Endothelial cell of umbilical vein (primary cell): ENCODE results near the gene NFIA. TPM values are rescaled to one million over a fixed set of nuclear protein-coding genes. Genes with fewer than 3 reads are reported as not detected.

Source experiments
- BruUV-seq: library from RNA; stranded (reverse); fragments of 400-500 nt; replicated peaks from 2 replicates; lab custom pipeline; 2021; lab: Mats Ljungman, UMichigan
- CTCF ChIA-PET: fragments of 300-600, 350-600 bp; sonication (Branson Sonifier 250); formaldehyde crosslinking; loops from one replicate; lab custom pipeline; 2021; ENCODE audit warnings: antibody characterized with exemption, inconsistent platforms; lab: Charles Lee
- POLR2A ChIA-PET: fragments of 300-600, 350-600 bp; sonication (Branson Sonifier 250); formaldehyde crosslinking; loops from one replicate; lab custom pipeline; 2021; ENCODE audit warnings: antibody characterized with exemption, inconsistent platforms; lab: Charles Lee
- DNase-seq: peaks from one replicate; pipeline ENCODE4 v3.0.0-alpha.2; 2011; ENCODE audit warnings: low read depth, low spot score
- FAIRE-seq: peaks from 2 replicates; lab custom pipeline; 2011; peaks lifted over from hg19 to GRCh38; lab: Jason Lieb, UNC
- H2AFZ ChIP-seq: 2 replicates; pipeline ENCODE4 v1.6.0; 2012; ENCODE audit warnings: low read depth, low read length, control low read depth, inconsistent platforms
- H3K27ac ChIP-seq: 2 replicates; pipeline ENCODE4 v1.5.1; 2011; ENCODE audit warnings: low read depth, mild to moderate bottlenecking, control low read depth, low read length, moderate library complexity; ENCODE audit not compliant: insufficient read depth
- H3K27me3 ChIP-seq, 2 experiments: 2 replicates each; pipeline versions ENCODE4 v1.6.0 to v1.6.1; 2011; ENCODE audit warnings: low read length in 2 of 2, mixed read lengths in 1 of 2; ENCODE audit not compliant: control insufficient read depth in 2 of 2, insufficient read depth in 2 of 2
- H3K36me3 ChIP-seq, 2 experiments: 2 replicates in 1 of 2; 3 replicates in 1 of 2; pipeline ENCODE4 v1.5.1; 2011; ENCODE audit warnings: low read length in 2 of 2, mild to moderate bottlenecking in 1 of 2, moderate library complexity in 1 of 2; ENCODE audit not compliant: control insufficient read depth in 2 of 2, insufficient read depth in 2 of 2; ENCODE audit errors: extremely low read depth in 1 of 2
- H3K4me1 ChIP-seq: 3 replicates; pipeline ENCODE4 v1.5.1; 2011; ENCODE audit warnings: mild to moderate bottlenecking, low read length; ENCODE audit not compliant: control insufficient read depth, insufficient read depth; ENCODE audit errors: extremely low read depth
- H3K4me2 ChIP-seq: 2 replicates; pipeline ENCODE4 v1.6.1; 2011; ENCODE audit warnings: low read length, control low read depth, mixed read lengths; ENCODE audit not compliant: insufficient read depth
- H3K4me3 ChIP-seq, 3 experiments: fragments of 200-600 bp in 1 of 3; sonication (generic), shearing (Covaris generic) in 1 of 3; replicated peaks in 1 of 3; 2 replicates each; pipeline ENCODE4 v1.5.1; 2011 to 2016; ENCODE audit warnings: control low read depth in 3 of 3, low read length in 3 of 3, mild to moderate bottlenecking in 2 of 3, inconsistent platforms in 1 of 3, low read depth in 1 of 3, moderate library complexity in 1 of 3; ENCODE audit not compliant: insufficient read depth in 1 of 3
- H3K79me2 ChIP-seq: 2 replicates; pipeline ENCODE4 v1.6.0; 2012; ENCODE audit warnings: low read length, inconsistent platforms; ENCODE audit not compliant: control insufficient read depth, insufficient read depth
- H3K9ac ChIP-seq: replicated peaks from 2 replicates; pipeline ENCODE3; 2011; ENCODE audit warnings: low read length, control low read depth; ENCODE audit not compliant: insufficient read depth; ENCODE audit errors: extremely low read depth
- H3K9me1 ChIP-seq: replicated peaks from 3 replicates; pipeline ENCODE4 v1.6.0; 2011; ENCODE audit warnings: mild to moderate bottlenecking, low read length; ENCODE audit not compliant: control insufficient read depth, insufficient read depth; ENCODE audit errors: extremely low read depth
- H3K9me3 ChIP-seq: replicated peaks from 2 replicates; pipeline ENCODE4 v1.5.1; 2012; ENCODE audit warnings: low read length, inconsistent platforms; ENCODE audit not compliant: control insufficient read depth, insufficient read depth
- H4K20me1 ChIP-seq: replicated peaks from 2 replicates; pipeline ENCODE3; 2011; ENCODE audit warnings: mild to moderate bottlenecking, low read length; ENCODE audit not compliant: control insufficient read depth, insufficient read depth; ENCODE audit errors: extremely low read depth
- EZH2 ChIP-seq: IDR thresholded peaks from 2 replicates; pipeline ENCODE4 v1.6.1; 2012; ENCODE audit warnings: borderline replicate concordance, low read depth, mild to moderate bottlenecking, moderate library complexity, low read length, inconsistent platforms; ENCODE audit not compliant: severe bottlenecking
- FOS ChIP-seq: IDR thresholded peaks from 2 replicates; pipeline ENCODE4 v1.6.1; 2011; ENCODE audit warnings: mild to moderate bottlenecking, low read length, moderate library complexity, borderline replicate concordance; ENCODE audit not compliant: insufficient read depth
- GATA2 ChIP-seq: IDR thresholded peaks from 2 replicates; pipeline ENCODE4 v1.7.0; 2011; ENCODE audit warnings: low read depth, mild to moderate bottlenecking, moderate library complexity, mixed read lengths, low read length; ENCODE audit not compliant: insufficient read length, insufficient read depth
- JUN ChIP-seq: IDR thresholded peaks from 2 replicates; pipeline ENCODE4 v1.6.1; 2011; ENCODE audit warnings: borderline replicate concordance, low read depth; ENCODE audit not compliant: insufficient read length, insufficient read depth
- MYC ChIP-seq: IDR thresholded peaks from one replicate; pipeline ENCODE4 v1.6.1; 2011; ENCODE audit warnings: mild to moderate bottlenecking, low read depth, low read length
- POLR2A ChIP-seq: IDR thresholded peaks from 2 replicates; pipeline ENCODE4 v1.6.1; 2012; ENCODE audit warnings: low read depth, mild to moderate bottlenecking, control low read depth, low read length
- POLR2AphosphoS5 ChIP-seq: IDR thresholded peaks from 2 replicates; pipeline ENCODE4 v1.6.1; 2012; ENCODE audit warnings: low read depth, mild to moderate bottlenecking, control low read depth, low read length, moderate library complexity; ENCODE audit not compliant: insufficient read depth
- dilution Hi-C: fragments of 300-500 bp; cut with MboI; formaldehyde crosslinking; loops from one replicate; pipeline ENCODE4 v1.15.0; 2019; ENCODE audit warnings: low sequenced_read_pairs; ENCODE audit not compliant: extremely low pct_ligation_motif_present
- intact Hi-C: fragments of 100-400 bp; cut with micrococcal nuclease; formaldehyde crosslinking; loops from one replicate; pipeline ENCODE4 v1.10.0; 2022
- polyA plus RNA-seq, 4 experiments: library from polyadenylated mRNA; depleted of rRNA in 3 of 4; stranded (reverse) in 3 of 4; unstranded in 1 of 4; fragments of >200 nt; gene quantifications; 2 replicates each; pipeline versions ENCODE4 v1.2.1 to v1.2.3, GENCODE V29; 2011 to 2012; ENCODE audit warnings: missing spikeins in 1 of 4
- total RNA-seq: library from RNA; stranded (reverse); gene quantifications from 2 replicates; pipeline ENCODE4 v1.2.3, GENCODE V29; 2021
- TF ChIP-seq, protein P1 (sequence below), 2 donors: IDR thresholded peaks; 1 replicate in 1 of 2; 2 replicates in 1 of 2; pipeline ENCODE4 v1.5.1; 2011; ENCODE audit warnings: low read length in 2 of 2, mild to moderate bottlenecking in 2 of 2, moderate library complexity in 2 of 2, control low read depth in 1 of 2, inconsistent platforms in 1 of 2, low read depth in 1 of 2; ENCODE audit not compliant: insufficient read depth in 1 of 2; ENCODE audit errors: extremely low read depth in 1 of 2
- TF ChIP-seq, protein P2 (sequence below): IDR thresholded peaks from 2 replicates; pipeline ENCODE4 v1.6.1; 2011; ENCODE audit not compliant: insufficient read depth, insufficient read length

Gene NFIA
- total and polyA plus RNA-seq, 2 donors (not counting 3 experiments of a cell fraction or from before 2014, with no cell fraction given), result 25.5 to 47.0 TPM

DNA sequence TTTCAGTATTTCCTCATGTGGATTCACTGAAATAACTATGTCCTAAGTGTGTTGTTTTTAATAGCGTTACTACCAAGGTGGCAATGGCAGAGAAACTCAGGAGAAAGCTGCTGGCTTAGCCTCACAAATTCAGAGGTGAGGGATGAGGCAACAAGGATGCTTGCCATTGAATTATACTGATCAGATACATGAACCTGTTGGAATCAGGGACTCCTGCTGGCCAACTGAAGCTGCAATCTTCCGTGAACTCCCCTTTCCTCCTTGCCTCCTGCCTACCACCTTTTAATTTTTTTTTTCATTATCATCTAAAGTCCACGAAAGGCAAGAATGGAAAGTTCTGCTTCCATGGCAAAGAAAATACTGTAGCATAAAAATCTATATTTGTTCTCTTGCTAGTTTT lies 254.7 kb downstream of the NFIA start:
- FAIRE-seq, result peak; percentile 58
- CTCF ChIA-PET, result interaction anchor here (0.8 to 3.7 kb wide), 28 partner anchors 13 to 1366 kb away, joined by 3 to 40 read pairs (median 4); no protein-coding TSS in a partner anchor
- Histone ChIP-seq H3K4me3 (no peak overlapping the region), H3K79me2 (peaks cover 2% of the 10 kb centered on the region), H3K4me2 (peak overlapping the region; percentile 89), H3K27ac (peak overlapping the region; percentile 93), H2AFZ (no peak overlapping the region), H3K9me3 (no peaks in the 10 kb centered on the region), H3K36me3 (no peaks in the 10 kb centered on the region), H4K20me1 (no peaks in the 10 kb centered on the region), H3K9ac (peak overlapping the region; percentile 80), H3K4me1 (peaks cover 29% of the 10 kb centered on the region), H3K9me1 (no peaks in the 10 kb centered on the region), H3K27me3 (no peaks in the 10 kb centered on the region)
- BruUV-seq, result no TSS peak
- TF ChIP-seq, protein P1, sequence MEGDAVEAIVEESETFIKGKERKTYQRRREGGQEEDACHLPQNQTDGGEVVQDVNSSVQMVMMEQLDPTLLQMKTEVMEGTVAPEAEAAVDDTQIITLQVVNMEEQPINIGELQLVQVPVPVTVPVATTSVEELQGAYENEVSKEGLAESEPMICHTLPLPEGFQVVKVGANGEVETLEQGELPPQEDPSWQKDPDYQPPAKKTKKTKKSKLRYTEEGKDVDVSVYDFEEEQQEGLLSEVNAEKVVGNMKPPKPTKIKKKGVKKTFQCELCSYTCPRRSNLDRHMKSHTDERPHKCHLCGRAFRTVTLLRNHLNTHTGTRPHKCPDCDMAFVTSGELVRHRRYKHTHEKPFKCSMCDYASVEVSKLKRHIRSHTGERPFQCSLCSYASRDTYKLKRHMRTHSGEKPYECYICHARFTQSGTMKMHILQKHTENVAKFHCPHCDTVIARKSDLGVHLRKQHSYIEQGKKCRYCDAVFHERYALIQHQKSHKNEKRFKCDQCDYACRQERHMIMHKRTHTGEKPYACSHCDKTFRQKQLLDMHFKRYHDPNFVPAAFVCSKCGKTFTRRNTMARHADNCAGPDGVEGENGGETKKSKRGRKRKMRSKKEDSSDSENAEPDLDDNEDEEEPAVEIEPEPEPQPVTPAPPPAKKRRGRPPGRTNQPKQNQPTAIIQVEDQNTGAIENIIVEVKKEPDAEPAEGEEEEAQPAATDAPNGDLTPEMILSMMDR (IDR thresholded peaks at IDR 0.05; ENCODE audit: extremely low read depth in 1 of 2, insufficient read depth in 1 of 2, low read depth in 1 of 2, low read length in 2 of 2), result peak in 1 of 2 donors; percentile 31
- TF ChIP-seq JUN, result no peak
- dilution Hi-C loops, result no loop called here
- peak; percentile 55 for DNase-seq
- intact Hi-C loops, result loop anchor here (5.0 to 10.0 kb wide), 4 partner anchors 122 to 1362 kb away; no protein-coding TSS in a partner anchor
- POLR2A ChIA-PET, result interaction anchor here (0.7 kb wide), 1 partner anchor 59 kb away, joined by 3 read pairs; no protein-coding TSS in a partner anchor

DNA sequence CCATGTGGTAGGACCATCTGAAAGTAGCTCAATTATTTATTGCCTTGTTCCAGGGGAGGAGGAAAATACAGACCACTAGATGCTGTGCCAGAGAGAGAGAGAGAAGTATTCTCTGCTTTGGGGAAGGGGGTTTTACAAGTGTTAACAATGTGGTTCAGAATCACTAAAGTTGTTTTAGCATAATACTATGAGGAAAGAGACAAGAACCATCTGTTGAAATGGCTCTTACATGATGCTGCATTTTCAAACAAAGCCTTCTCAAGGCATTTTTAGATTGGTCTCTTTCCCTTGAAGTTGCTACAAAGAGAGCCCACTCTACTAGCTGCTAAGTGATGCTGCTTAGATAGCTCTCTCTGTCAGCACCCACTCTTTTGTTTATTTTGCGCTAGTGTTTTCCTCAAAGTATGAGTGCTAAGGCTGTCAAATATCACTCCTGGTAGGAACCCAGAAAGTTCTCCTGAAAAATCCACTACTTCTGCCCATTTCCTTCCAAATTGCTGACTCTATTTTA lies 255.1 kb downstream of the NFIA start:
- H2AFZ ChIP-seq, result peak overlapping the region; percentile 33
- POLR2A ChIA-PET, result interaction anchor here (0.6 to 0.7 kb wide), 2 partner anchors 59 to 256 kb away, joined by 3 to 8 read pairs; partner anchors contain the start of gene NFIA
- dilution Hi-C loops, result no loop called here
- TF ChIP-seq GATA2 (no peak), POLR2A (no peak), MYC (no peak), JUN (no peak), FOS (no peak), POLR2AphosphoS5 (no peak), EZH2 (no peak)
- TF ChIP-seq, protein P1 (IDR thresholded peaks at IDR 0.05; ENCODE audit: extremely low read depth in 1 of 2, insufficient read depth in 1 of 2, low read depth in 1 of 2, low read length in 2 of 2), result no peak
- TF ChIP-seq, protein P2, sequence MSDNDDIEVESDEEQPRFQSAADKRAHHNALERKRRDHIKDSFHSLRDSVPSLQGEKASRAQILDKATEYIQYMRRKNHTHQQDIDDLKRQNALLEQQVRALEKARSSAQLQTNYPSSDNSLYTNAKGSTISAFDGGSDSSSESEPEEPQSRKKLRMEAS, result no peak
- DNase-seq (peak; percentile 57), FAIRE-seq (no peak)
- peaks cover 27% of the 10 kb centered on the region for H3K4me1 ChIP-seq
- no peaks in the 10 kb centered on the region for H3K9me3 ChIP-seq
- intact Hi-C loops, result loop anchor here (5.0 to 10.0 kb wide), 4 partner anchors 123 to 1363 kb away; no protein-coding TSS in a partner anchor
- BruUV-seq, result TSS peak; percentile 83
- H3K4me3 ChIP-seq, result no peak overlapping the region
- no peaks in the 10 kb centered on the region for H3K27me3 ChIP-seq
- H3K79me2 ChIP-seq, result peaks cover 2% of the 10 kb centered on the region
- no peaks in the 10 kb centered on the region for H3K36me3 ChIP-seq
- peak overlapping the region; percentile 80 for H3K9ac ChIP-seq
- CTCF ChIA-PET, result interaction anchor here (0.8 to 3.7 kb wide), 30 partner anchors 13 to 1366 kb away, joined by 3 to 40 read pairs (median 4); no protein-coding TSS in a partner anchor
- H4K20me1 ChIP-seq, result no peaks in the 10 kb centered on the region
- H3K9me1 ChIP-seq, result no peaks in the 10 kb centered on the region
- H3K4me2 ChIP-seq, result peak overlapping the region; percentile 89
- H3K27ac ChIP-seq, result peak overlapping the region; percentile 93
